Hepatocyte (in vitro differentiated cells): Measurements from ENCODE around the gene RPS23.

ENCODE experiments used
- CTCF ChIP-seq: fragments of 200-600 bp; sonication (generic); IDR thresholded peaks from 2 replicates; pipeline ENCODE4 v1.5.1; 2016; ENCODE audit warnings: antibody characterized with exemption, mild to moderate bottlenecking; ENCODE audit not compliant: poor library complexity
- EZH2 ChIP-seq: fragments of 200-600 bp; sonication (generic); IDR thresholded peaks from 2 replicates; pipeline ENCODE4 v1.6.1; 2016; ENCODE audit warnings: antibody characterized with exemption, mild to moderate bottlenecking, borderline replicate concordance
- EZH2phosphoT487 ChIP-seq: fragments of 200-600 bp; sonication (generic); IDR thresholded peaks from one replicate; pipeline ENCODE4 v1.6.1; 2018; ENCODE audit warnings: antibody characterized with exemption, mild to moderate bottlenecking, low read depth, moderate library complexity; ENCODE audit not compliant: unreplicated experiment, severe bottlenecking

- no peak for TF ChIP-seq CTCF
- TF ChIP-seq EZH2, result no peak
- no peak for TF ChIP-seq EZH2phosphoT487
Observed at GRCh38 chr5:82277613-82277986, 554 bp downstream of the RPS23 start.
